Subcutaneous adipose tissue (tissue), 4 donors: ENCODE data around the gene RAPGEF4. TPM values are rescaled to one million over a fixed set of nuclear protein-coding genes. Genes with fewer than 3 reads are reported as not detected.

ENCODE experiments used
- total RNA-seq, 4 donors: library from RNA; depleted of rRNA; stranded (reverse); fragments of >200 nt; gene quantifications; one replicate each; pipeline ENCODE4 v1.1.0, GENCODE V29; 2016
- TF ChIP-seq, protein P1 (sequence below): fragments of 450-650 bp; IDR thresholded peaks from one replicate; pipeline ENCODE4 v1.5.1; 2016; ENCODE audit warnings: low read depth, mild to moderate bottlenecking, control low read depth, antibody characterized with exemption, moderate library complexity

The RAPGEF4 gene
- total RNA-seq, 4 donors from 2014 or later: 7.0 to 15.0 (median 11.2) TPM

DNA sequence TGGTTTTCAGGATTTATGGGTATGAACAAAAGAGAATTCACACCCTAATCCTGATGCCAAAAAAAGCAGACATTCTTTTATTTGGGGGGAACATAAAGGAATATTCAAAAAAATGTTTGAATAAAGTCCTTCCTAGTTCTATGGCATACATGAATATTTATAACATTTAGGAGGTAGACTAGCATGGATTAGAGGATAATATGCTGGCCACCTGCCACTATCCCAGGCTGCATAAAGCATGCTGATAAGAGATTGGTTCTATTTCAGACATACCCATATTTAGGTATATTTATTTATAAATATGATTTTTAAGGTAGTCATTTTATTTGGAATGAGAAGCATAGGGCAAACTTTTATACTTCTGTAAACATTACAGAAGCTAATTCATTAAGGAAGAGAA, 305.1 kb downstream of the RAPGEF4 start:
- TF ChIP-seq, protein P1, sequence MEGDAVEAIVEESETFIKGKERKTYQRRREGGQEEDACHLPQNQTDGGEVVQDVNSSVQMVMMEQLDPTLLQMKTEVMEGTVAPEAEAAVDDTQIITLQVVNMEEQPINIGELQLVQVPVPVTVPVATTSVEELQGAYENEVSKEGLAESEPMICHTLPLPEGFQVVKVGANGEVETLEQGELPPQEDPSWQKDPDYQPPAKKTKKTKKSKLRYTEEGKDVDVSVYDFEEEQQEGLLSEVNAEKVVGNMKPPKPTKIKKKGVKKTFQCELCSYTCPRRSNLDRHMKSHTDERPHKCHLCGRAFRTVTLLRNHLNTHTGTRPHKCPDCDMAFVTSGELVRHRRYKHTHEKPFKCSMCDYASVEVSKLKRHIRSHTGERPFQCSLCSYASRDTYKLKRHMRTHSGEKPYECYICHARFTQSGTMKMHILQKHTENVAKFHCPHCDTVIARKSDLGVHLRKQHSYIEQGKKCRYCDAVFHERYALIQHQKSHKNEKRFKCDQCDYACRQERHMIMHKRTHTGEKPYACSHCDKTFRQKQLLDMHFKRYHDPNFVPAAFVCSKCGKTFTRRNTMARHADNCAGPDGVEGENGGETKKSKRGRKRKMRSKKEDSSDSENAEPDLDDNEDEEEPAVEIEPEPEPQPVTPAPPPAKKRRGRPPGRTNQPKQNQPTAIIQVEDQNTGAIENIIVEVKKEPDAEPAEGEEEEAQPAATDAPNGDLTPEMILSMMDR: no peak

DNA sequence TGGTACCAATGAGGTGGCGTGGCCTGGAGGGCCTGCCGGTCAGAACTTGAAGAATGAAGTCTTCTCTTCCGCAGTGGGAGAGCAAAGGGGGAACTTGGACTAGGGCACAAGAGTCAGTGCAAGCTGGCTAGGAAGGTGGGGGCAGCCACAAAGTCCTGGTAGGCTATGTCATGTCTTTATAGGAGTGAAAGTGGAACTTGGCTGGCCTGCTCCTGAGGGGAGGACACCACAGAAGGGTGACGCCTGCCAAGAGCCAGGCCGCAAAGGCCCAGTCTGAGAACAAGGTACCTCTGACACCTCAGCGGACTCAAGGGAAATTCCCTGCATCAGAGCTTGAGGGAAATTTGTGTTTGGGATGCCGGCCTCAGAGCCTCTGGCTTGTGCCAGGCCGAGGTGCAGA, 307.8 kb downstream of the RAPGEF4 start:
- TF ChIP-seq, protein P1: no peak

DNA sequence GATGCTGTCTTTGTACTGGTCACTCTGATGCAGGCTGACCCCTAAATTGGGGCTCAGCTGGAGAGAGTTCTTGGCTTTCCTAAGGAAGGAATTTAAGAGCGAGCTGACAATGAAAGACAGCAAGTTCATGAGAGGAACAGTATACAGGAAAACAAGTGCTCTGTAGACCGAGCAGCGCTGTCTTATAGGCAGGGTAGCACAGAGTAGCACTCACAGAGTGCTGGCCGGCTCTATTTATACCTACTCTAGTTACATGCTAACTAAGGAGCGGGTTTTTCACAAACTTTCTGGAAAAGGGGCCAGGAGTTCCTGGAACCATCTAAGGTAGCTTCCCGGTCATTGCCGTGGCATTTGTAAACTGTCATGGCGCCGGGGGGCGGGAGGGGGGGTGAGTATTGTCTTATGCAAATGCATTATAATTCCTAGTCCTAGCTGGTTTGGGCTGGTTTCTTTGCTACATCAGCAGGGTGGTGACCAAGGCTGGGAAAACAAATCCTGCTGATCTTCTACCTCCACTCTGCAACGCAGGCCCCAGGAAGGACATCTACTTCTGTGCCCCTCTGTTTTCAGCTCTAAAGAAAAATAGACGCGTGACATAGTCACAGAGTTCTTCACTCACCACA, 308.4 kb downstream of the RAPGEF4 start:
- TF ChIP-seq, protein P1: no peak

DNA sequence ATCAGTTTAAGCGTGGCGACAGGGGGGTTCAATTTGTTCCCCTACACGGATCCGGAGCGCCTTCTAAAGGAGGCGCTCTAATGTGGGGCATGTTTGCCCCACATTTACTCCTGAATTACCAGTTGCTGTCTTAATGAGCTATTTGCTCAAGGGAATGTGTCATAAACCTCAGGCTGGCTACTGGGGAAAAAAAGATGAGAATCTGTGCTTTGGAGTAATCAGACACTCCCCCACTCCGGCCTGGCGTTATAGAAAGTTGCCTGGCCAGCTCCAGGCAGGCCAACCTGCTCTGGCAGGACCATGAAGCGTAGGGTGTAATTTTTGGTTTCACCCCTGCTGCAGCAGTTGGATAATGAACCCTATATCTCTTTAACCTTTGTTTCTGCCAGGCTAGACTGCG, 309.0 kb downstream of the RAPGEF4 start:
- TF ChIP-seq, protein P1: no peak

GRCh38 chr2:173045181-173045580, 309.5 kb downstream of the RAPGEF4 start:
- TF ChIP-seq, protein P1: no peak

DNA sequence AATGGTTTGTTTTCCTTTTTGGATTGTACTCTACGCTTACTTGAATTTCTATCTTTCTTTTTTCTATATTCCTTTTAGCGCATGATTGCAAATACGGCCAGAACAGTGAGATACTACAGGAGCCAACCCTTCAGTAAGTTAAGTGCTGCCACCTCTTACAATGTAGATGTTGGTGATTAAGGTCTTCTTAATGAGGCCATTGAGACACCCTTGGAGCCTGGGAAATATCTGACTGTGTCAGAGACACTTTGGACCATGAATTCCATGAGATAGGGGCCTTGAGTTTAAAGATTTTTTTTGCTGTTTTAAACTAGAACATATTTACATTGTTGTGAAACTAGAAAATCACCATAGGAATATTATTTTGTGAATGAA, 312.9 kb downstream of the RAPGEF4 start:
- TF ChIP-seq, protein P1: no peak

- TF ChIP-seq, protein P1: no peak
Measured at GRCh38 chr2:173048897-173049661, 313.4 kb downstream of the RAPGEF4 start.
